H1 (cell line): ENCODE measurements around the gene MAFB. TPM values are rescaled to one million over a fixed set of nuclear protein-coding genes. Genes with fewer than 3 reads are reported as not detected.

Experiments used
- CTCF ChIA-PET: fragments of 300-600 bp; sonication (Branson Sonifier 250); formaldehyde crosslinking; loops from one replicate; lab custom pipeline; 2021; ENCODE audit not compliant: partially characterized antibody; lab: Charles Lee
- POLR2A ChIA-PET: fragments of 300-600 bp; sonication (Branson Sonifier 250); formaldehyde crosslinking; loops from one replicate; lab custom pipeline; 2021; ENCODE audit warnings: inconsistent platforms; ENCODE audit not compliant: partially characterized antibody; lab: Charles Lee
- DNase-seq, 2 experiments: peaks; one replicate each; pipeline versions ENCODE4 v3.0.0 to v3.0.0-alpha.2; 2010 to 2022; ENCODE audit warnings: low spot score in 2 of 2, low read depth in 1 of 2, mixed read lengths in 1 of 2
- FAIRE-seq: peaks from 2 replicates; lab custom pipeline; 2011; peaks lifted over from hg19 to GRCh38; lab: Jason Lieb, UNC
- H2AFZ ChIP-seq: 2 replicates; pipeline ENCODE4 v1.8.1; 2012; ENCODE audit warnings: low read length, inconsistent platforms
- H2AK5ac ChIP-seq: 2 replicates; pipeline ENCODE4 v1.6.1; 2013; ENCODE audit warnings: low read depth, low read length
- H2BK120ac ChIP-seq: replicated peaks from 2 replicates; pipeline ENCODE3; 2013; ENCODE audit warnings: low read depth, low read length, inconsistent platforms
- H2BK12ac ChIP-seq: 2 replicates; pipeline ENCODE4 v1.6.1; 2013; ENCODE audit warnings: low read depth, low read length
- H2BK15ac ChIP-seq: 2 replicates; pipeline ENCODE4 v1.6.1; 2013; ENCODE audit warnings: low read length
- H2BK20ac ChIP-seq: 2 replicates; pipeline ENCODE4 v1.6.1; 2013; ENCODE audit warnings: low read length
- H2BK5ac ChIP-seq: 2 replicates; pipeline ENCODE4 v1.6.1; 2013; ENCODE audit warnings: low read depth, low read length
- H3K14ac ChIP-seq: 2 replicates; pipeline ENCODE4 v1.6.1; 2013; ENCODE audit warnings: inconsistent platforms; ENCODE audit not compliant: insufficient read length
- H3K18ac ChIP-seq: 2 replicates; pipeline ENCODE4 v1.6.1; 2013; ENCODE audit warnings: low read length; ENCODE audit errors: extremely low read depth
- H3K23ac ChIP-seq: 2 replicates; pipeline ENCODE4 v1.6.1; 2013; ENCODE audit warnings: inconsistent platforms; ENCODE audit not compliant: insufficient read length
- H3K23me2 ChIP-seq: 2 replicates; pipeline ENCODE4 v1.6.1; 2013; ENCODE audit warnings: low read depth, low read length
- H3K27ac ChIP-seq: 2 replicates; pipeline ENCODE4 v1.6.1; 2011; ENCODE audit warnings: low read depth, low read length, inconsistent platforms
- H3K27me3 ChIP-seq, 4 experiments: replicated peaks in 1 of 4; 1 replicate in 1 of 4; 2 replicates in 3 of 4; pipeline versions ENCODE4 v1.6.1 to v1.8.1; 2011 to 2013; ENCODE audit warnings: low read length in 3 of 4, mild to moderate bottlenecking in 3 of 4, inconsistent platforms in 2 of 4, mixed read lengths in 2 of 4, moderate library complexity in 1 of 4; ENCODE audit not compliant: control insufficient read depth in 3 of 4, insufficient read depth in 3 of 4; ENCODE audit errors: extremely low read depth in 1 of 4
- H3K36me3 ChIP-seq, 4 experiments: 2 replicates each; pipeline versions ENCODE4 v1.6.1 to v1.8.1; 2011 to 2013; ENCODE audit warnings: mild to moderate bottlenecking in 4 of 4, low read length in 3 of 4, moderate library complexity in 2 of 4, control low read depth in 1 of 4, inconsistent platforms in 1 of 4; ENCODE audit not compliant: insufficient read depth in 4 of 4, control insufficient read depth in 2 of 4
- H3K4ac ChIP-seq: replicated peaks from 2 replicates; pipeline ENCODE3; 2013; ENCODE audit warnings: low read length, low read depth, mixed read lengths, inconsistent platforms; ENCODE audit not compliant: insufficient read length
- H3K4me1 ChIP-seq, 4 experiments: replicated peaks in 1 of 4; 1 replicate in 1 of 4; 2 replicates in 3 of 4; pipeline versions ENCODE4 v1.6.1 to v1.8.1; 2011 to 2013; ENCODE audit warnings: low read length in 3 of 4, inconsistent platforms in 2 of 4, mixed read lengths in 1 of 4; ENCODE audit not compliant: insufficient read depth in 4 of 4, control insufficient read depth in 3 of 4
- H3K4me2 ChIP-seq, 2 experiments: 2 replicates each; pipeline versions ENCODE4 v1.6.1 to v1.8.1; 2011 to 2013; ENCODE audit warnings: low read depth in 2 of 2, low read length in 2 of 2, control low read depth in 1 of 2, inconsistent platforms in 1 of 2, mild to moderate bottlenecking in 1 of 2; ENCODE audit not compliant: insufficient read depth in 1 of 2
- H3K4me3 ChIP-seq, 4 experiments: fragments of 200-600, 300-600 bp in 1 of 4; sonication (generic), shearing (Covaris generic), sonication (Bioruptor Twin) in 1 of 4; 2 replicates each; pipeline versions ENCODE4 v1.5.1 to v1.8.1; 2011 to 2016; ENCODE audit warnings: low read length in 4 of 4, low read depth in 3 of 4, control low read depth in 2 of 4, inconsistent platforms in 2 of 4, mild to moderate bottlenecking in 2 of 4, mixed read lengths in 1 of 4, moderate library complexity in 1 of 4; ENCODE audit not compliant: insufficient read depth in 2 of 4; ENCODE audit errors: extremely low read depth in 1 of 4
- H3K56ac ChIP-seq: replicated peaks from 2 replicates; pipeline ENCODE3; 2013; ENCODE audit warnings: low read depth, mild to moderate bottlenecking, mixed read lengths, low read length, inconsistent platforms; ENCODE audit not compliant: insufficient read length
- H3K79me1 ChIP-seq: 2 replicates; pipeline ENCODE4 v1.6.1; 2013; ENCODE audit warnings: low read depth, low read length, control low read depth
- H3K79me2 ChIP-seq, 2 experiments: 2 replicates each; pipeline versions ENCODE4 v1.6.1 to v1.8.1; 2012 to 2013; ENCODE audit warnings: low read length in 2 of 2, mild to moderate bottlenecking in 2 of 2, inconsistent platforms in 1 of 2; ENCODE audit not compliant: insufficient read depth in 2 of 2, control insufficient read depth in 1 of 2
- H3K9ac ChIP-seq, 4 experiments: replicated peaks in 1 of 4; 1 replicate in 1 of 4; 2 replicates in 3 of 4; pipeline versions ENCODE4 v1.6.1 to v1.8.1; 2011 to 2013; ENCODE audit warnings: low read depth in 3 of 4, low read length in 3 of 4, control low read depth in 2 of 4, mild to moderate bottlenecking in 2 of 4, moderate library complexity in 2 of 4, inconsistent platforms in 1 of 4; ENCODE audit errors: extremely low read depth in 1 of 4
- H3K9me3 ChIP-seq, 2 experiments: 2 replicates each; pipeline versions ENCODE4 v1.6.1 to v1.8.1; 2012 to 2013; ENCODE audit warnings: mild to moderate bottlenecking in 2 of 2, moderate library complexity in 2 of 2, control low read depth in 1 of 2, inconsistent platforms in 1 of 2, low read depth in 1 of 2, low read length in 1 of 2, mixed read lengths in 1 of 2; ENCODE audit not compliant: insufficient read depth in 2 of 2
- H4K20me1 ChIP-seq, 2 experiments: replicated peaks in 1 of 2; 2 replicates each; pipeline versions ENCODE3 to v1.8.1; 2011 to 2013; ENCODE audit warnings: inconsistent platforms in 2 of 2, low read length in 2 of 2, mild to moderate bottlenecking in 1 of 2; ENCODE audit not compliant: insufficient read depth in 2 of 2, control insufficient read depth in 1 of 2
- H4K5ac ChIP-seq: 2 replicates; pipeline ENCODE4 v1.6.1; 2013; ENCODE audit warnings: low read length, low read depth, mixed read lengths, inconsistent platforms; ENCODE audit not compliant: insufficient read length
- H4K8ac ChIP-seq: 2 replicates; pipeline ENCODE4 v1.8.0; 2013; ENCODE audit warnings: mild to moderate bottlenecking, moderate library complexity, low read length, inconsistent platforms; ENCODE audit not compliant: insufficient read depth; ENCODE audit errors: extremely low read depth
- H4K91ac ChIP-seq: replicated peaks from 2 replicates; pipeline ENCODE3; 2013; ENCODE audit warnings: low read length, mixed read lengths, inconsistent platforms; ENCODE audit not compliant: insufficient read length
- EP300 ChIP-seq, 2 experiments: IDR thresholded peaks; 1 replicate in 1 of 2; 2 replicates in 1 of 2; pipeline ENCODE4 v1.6.1; 2011 to 2012; ENCODE audit warnings: low read depth in 2 of 2, low read length in 2 of 2, mild to moderate bottlenecking in 2 of 2, borderline replicate concordance in 1 of 2, inconsistent platforms in 1 of 2, moderate library complexity in 1 of 2
- GTF2F1 ChIP-seq: IDR thresholded peaks from 2 replicates; pipeline ENCODE4 v1.6.1; 2012; ENCODE audit warnings: low read depth, low read length, improper control_type of control experiment, borderline replicate concordance
- JUND ChIP-seq: IDR thresholded peaks from 2 replicates; pipeline ENCODE4 v1.6.1; 2011; ENCODE audit warnings: mild to moderate bottlenecking, improper control_type of control experiment, low read length
- KDM4A ChIP-seq: IDR thresholded peaks from one replicate; pipeline ENCODE4 v1.7.1; 2012; ENCODE audit warnings: low read depth, mild to moderate bottlenecking, moderate library complexity, low read length, inconsistent platforms; ENCODE audit not compliant: severe bottlenecking
- PHF8 ChIP-seq: fragments of 200-600 bp; sonication (generic); conservative IDR thresholded peaks from 2 replicates; pipeline ENCODE4 v1.7.1; 2012; ENCODE audit warnings: low read depth, mild to moderate bottlenecking, inconsistent platforms, low read length, moderate library complexity
- SRF ChIP-seq: IDR thresholded peaks from 2 replicates; pipeline ENCODE4 v1.6.1; 2011; ENCODE audit warnings: mild to moderate bottlenecking, low read depth, low read length, moderate library complexity
- SUZ12 ChIP-seq: fragments of 200-600 bp; sonication (generic); IDR thresholded peaks from 2 replicates; pipeline ENCODE4 v1.6.1; 2012; ENCODE audit warnings: mild to moderate bottlenecking, inconsistent platforms, low read length, moderate library complexity, mixed read lengths
- WGBS, 2 experiments: shearing (Covaris generic) in 1 of 2; methylation state at CpG; one replicate each; pipeline versions ENCODE4 v1.1.6 to v1.1.7; 2013 to 2015; ENCODE audit warnings: low lambda C conversion rate in 2 of 2, mixed read lengths in 2 of 2, inconsistent platforms in 1 of 2, low coverage in 1 of 2, missing lambda C conversion rate in 1 of 2; ENCODE audit not compliant: insufficient replicate concordance in 2 of 2, insufficient coverage in 1 of 2, insufficient read length in 1 of 2; ENCODE audit errors: extremely low coverage in 1 of 2, missing lambda C conversion rate in 1 of 2; 5-methylcytosine and 5-hydroxymethylcytosine counted together
- polyA plus RNA-seq, 7 experiments: library from polyadenylated mRNA; depleted of rRNA in 3 of 7; stranded (reverse) in 5 of 7; unstranded in 2 of 7; fragments of >200 nt in 5 of 7; fragments of 200-250 nt in 2 of 7; gene quantifications; 1 replicate in 5 of 7; 2 replicates in 1 of 7; 4 replicates in 1 of 7; pipeline versions ENCODE4 v1.2.1 to v1.2.3, GENCODE V29; 2011 to 2013; ENCODE audit warnings: missing spikeins in 2 of 7, mixed read lengths in 2 of 7
- total RNA-seq: library from RNA; stranded (reverse); fragmentation: NEBNext Ultra II Directional; extraction: Animal tissue kit (Norgen Biotek cat#: 25700); gene quantifications from 2 replicates; pipeline ENCODE4 v1.2.1, GENCODE V29; 2021
- TF ChIP-seq, protein P1 (sequence below): IDR thresholded peaks from 2 replicates; pipeline ENCODE4 v1.6.1; 2012; ENCODE audit warnings: inconsistent platforms
- TF ChIP-seq, protein P2 (sequence below): IDR thresholded peaks from 2 replicates; pipeline ENCODE4 v1.6.1; 2012; ENCODE audit warnings: low read length, inconsistent platforms

MAFB gene
- total and polyA plus RNA-seq, 2 of the 8 experiments (the other 6 are each of a cell fraction or from before 2014, with no cell fraction given) = 0.83 to 1.8 TPM

DNA sequence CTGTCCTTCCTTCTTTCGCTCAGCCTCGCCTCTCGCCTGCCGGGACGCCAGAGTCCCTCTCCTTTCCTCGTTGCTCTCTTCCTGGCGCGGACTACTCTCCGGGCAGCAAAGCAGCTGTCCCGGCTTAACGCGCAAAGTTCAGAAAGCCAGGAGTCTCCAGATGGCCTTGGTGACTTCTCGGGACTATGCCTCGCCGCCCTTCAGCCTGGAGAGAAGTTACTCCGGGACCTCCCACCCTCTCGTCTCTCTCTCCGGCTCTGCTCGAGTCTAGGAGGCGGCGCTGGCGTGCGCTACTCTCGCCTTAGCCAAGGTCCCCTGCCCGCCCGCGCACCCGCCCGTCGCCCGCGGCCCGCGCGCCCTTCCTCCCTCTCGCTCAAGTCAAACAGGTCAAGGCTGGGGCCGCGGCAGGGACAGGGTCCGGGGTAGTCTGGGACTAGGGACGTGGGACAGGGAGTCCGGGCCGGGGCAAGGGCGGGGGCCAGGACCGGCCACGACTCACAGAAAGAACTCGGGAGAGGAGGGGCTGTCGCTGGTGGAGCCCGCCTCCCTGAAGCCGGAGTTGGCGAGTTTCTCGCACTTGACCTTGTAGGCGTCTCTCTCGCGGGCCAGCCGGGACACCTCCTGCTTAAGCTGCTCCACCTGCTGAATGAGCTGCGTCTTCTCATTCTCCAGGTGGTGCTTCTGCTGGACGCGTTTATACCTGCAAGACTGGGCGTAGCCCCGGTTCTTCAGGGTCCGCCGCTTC is 1.5 kb downstream of the MAFB start:
- no peak overlapping the region for H2AK5ac ChIP-seq
- H3K4ac ChIP-seq = no peak overlapping the region
- H3K9ac ChIP-seq = no peak overlapping the region
- no peak overlapping the region for H2BK120ac ChIP-seq
- no peak overlapping the region for H3K14ac ChIP-seq
- H2AFZ ChIP-seq = no peak overlapping the region
- peaks cover 81 to 98% (median 91%) of the 10 kb centered on the region in 4 experiments for H3K27me3 ChIP-seq
- ChIA-PET POLR2A (interaction anchor here (1.3 to 1.5 kb wide), 2 partner anchors 51 to 154 kb away, joined by 3 to 4 read pairs; no protein-coding TSS in a partner anchor), CTCF (interaction anchor here (0.7 to 2.7 kb wide), 5 partner anchors 14 to 420 kb away, joined by 3 to 9 read pairs (median 5); no protein-coding TSS in a partner anchor)
- H3K9me3 ChIP-seq = no peaks in the 10 kb centered on the region
- DNase-seq (peak in 1 of 2 experiments; percentile 75), FAIRE-seq (no peak)
- no peak overlapping the region; the same call in 1 of the 2 replicates for H3K18ac ChIP-seq
- H4K20me1 ChIP-seq = peaks cover 25 to 42% of the 10 kb centered on the region in 2 experiments
- no peaks in the 10 kb centered on the region for H3K79me2 ChIP-seq
- H3K23me2 ChIP-seq = peaks cover 28% of the 10 kb centered on the region; the same call in 1 of the 2 replicates
- H4K8ac ChIP-seq = peak overlapping the region; percentile 87
- H3K4me1 ChIP-seq = peaks cover 0 to 48% (median 25%) of the 10 kb centered on the region in 4 experiments; a peak in 6 of 7 replicates
- H3K4me2 ChIP-seq = peak overlapping the region; percentile 44 to 97
- H3K56ac ChIP-seq = no peak overlapping the region
- H4K91ac ChIP-seq = no peak overlapping the region
- 5% methylated on average over 22 of the region's 62 CpGs; no CpG with 5 or more reads in 1 of the 2 experiments for WGBS, 2 experiments
- H2BK5ac ChIP-seq = no peak overlapping the region
- no peak overlapping the region for H2BK20ac ChIP-seq
- no peak overlapping the region for H2BK15ac ChIP-seq
- no peaks in the 10 kb centered on the region for H3K79me1 ChIP-seq
- peak overlapping the region; percentile 16 to 75 (median 28) for H3K4me3 ChIP-seq
- no peak overlapping the region for H3K27ac ChIP-seq
- H3K23ac ChIP-seq = no peak overlapping the region
- no peak overlapping the region for H2BK12ac ChIP-seq
- no peak overlapping the region for H4K5ac ChIP-seq
- peaks cover 0 to 12% (median 0%) of the 10 kb centered on the region in 4 experiments; a peak in 1 of 8 replicates for H3K36me3 ChIP-seq
- no peak for TF ChIP-seq GTF2F1
- peak; percentile 8 for TF ChIP-seq KDM4A
- TF ChIP-seq, protein P1, sequence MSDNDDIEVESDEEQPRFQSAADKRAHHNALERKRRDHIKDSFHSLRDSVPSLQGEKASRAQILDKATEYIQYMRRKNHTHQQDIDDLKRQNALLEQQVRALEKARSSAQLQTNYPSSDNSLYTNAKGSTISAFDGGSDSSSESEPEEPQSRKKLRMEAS = peak; percentile 13; the same call in 1 of the 2 replicates
- no peak for TF ChIP-seq EP300 (IDR thresholded peaks at IDR 0.05; ENCODE audit: borderline replicate concordance in 1 of 2, low read depth in 2 of 2, low read length in 2 of 2)
- TF ChIP-seq SUZ12 = no peak; the same call in 1 of the 2 replicates
- TF ChIP-seq, protein P2, sequence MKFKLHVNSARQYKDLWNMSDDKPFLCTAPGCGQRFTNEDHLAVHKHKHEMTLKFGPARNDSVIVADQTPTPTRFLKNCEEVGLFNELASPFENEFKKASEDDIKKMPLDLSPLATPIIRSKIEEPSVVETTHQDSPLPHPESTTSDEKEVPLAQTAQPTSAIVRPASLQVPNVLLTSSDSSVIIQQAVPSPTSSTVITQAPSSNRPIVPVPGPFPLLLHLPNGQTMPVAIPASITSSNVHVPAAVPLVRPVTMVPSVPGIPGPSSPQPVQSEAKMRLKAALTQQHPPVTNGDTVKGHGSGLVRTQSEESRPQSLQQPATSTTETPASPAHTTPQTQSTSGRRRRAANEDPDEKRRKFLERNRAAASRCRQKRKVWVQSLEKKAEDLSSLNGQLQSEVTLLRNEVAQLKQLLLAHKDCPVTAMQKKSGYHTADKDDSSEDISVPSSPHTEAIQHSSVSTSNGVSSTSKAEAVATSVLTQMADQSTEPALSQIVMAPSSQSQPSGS = no peak
- TF ChIP-seq SRF = no peak
- TF ChIP-seq PHF8 = no peak
- TF ChIP-seq JUND = no peak
